Panc1 (cell line): Measurements from ENCODE around the gene CPAMD8.

Source experiments
- POLR2AphosphoS5 ChIP-seq: IDR thresholded peaks from 2 replicates; pipeline ENCODE4 v1.6.1; 2012; ENCODE audit warnings: mild to moderate bottlenecking, low read depth, low read length, moderate library complexity
- TCF7L2 ChIP-seq: IDR thresholded peaks from 2 replicates; pipeline ENCODE4 v1.6.1; 2011; ENCODE audit warnings: mild to moderate bottlenecking, low read depth, low read length, inconsistent platforms
- TF ChIP-seq, protein P1 (sequence below): fragments of 450-650 bp; IDR thresholded peaks from 2 replicates; pipeline ENCODE4 v1.5.1; 2017; ENCODE audit warnings: mild to moderate bottlenecking
- TF ChIP-seq, protein P2 (sequence below), 2 experiments: IDR thresholded peaks; 2 replicates each; pipeline ENCODE4 v1.6.1; 2011 to 2012; ENCODE audit warnings: low read depth in 2 of 2, control low read depth in 1 of 2, low read length in 1 of 2, mild to moderate bottlenecking in 1 of 2, moderate library complexity in 1 of 2; ENCODE audit not compliant: insufficient read depth in 1 of 2

GRCh38 chr19:17026706-17027534 is at the start of gene CPAMD8:
- TF ChIP-seq, protein P1, sequence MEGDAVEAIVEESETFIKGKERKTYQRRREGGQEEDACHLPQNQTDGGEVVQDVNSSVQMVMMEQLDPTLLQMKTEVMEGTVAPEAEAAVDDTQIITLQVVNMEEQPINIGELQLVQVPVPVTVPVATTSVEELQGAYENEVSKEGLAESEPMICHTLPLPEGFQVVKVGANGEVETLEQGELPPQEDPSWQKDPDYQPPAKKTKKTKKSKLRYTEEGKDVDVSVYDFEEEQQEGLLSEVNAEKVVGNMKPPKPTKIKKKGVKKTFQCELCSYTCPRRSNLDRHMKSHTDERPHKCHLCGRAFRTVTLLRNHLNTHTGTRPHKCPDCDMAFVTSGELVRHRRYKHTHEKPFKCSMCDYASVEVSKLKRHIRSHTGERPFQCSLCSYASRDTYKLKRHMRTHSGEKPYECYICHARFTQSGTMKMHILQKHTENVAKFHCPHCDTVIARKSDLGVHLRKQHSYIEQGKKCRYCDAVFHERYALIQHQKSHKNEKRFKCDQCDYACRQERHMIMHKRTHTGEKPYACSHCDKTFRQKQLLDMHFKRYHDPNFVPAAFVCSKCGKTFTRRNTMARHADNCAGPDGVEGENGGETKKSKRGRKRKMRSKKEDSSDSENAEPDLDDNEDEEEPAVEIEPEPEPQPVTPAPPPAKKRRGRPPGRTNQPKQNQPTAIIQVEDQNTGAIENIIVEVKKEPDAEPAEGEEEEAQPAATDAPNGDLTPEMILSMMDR: no peak
- TF ChIP-seq POLR2AphosphoS5 (no peak), TCF7L2 (no peak)
- TF ChIP-seq, protein P2, sequence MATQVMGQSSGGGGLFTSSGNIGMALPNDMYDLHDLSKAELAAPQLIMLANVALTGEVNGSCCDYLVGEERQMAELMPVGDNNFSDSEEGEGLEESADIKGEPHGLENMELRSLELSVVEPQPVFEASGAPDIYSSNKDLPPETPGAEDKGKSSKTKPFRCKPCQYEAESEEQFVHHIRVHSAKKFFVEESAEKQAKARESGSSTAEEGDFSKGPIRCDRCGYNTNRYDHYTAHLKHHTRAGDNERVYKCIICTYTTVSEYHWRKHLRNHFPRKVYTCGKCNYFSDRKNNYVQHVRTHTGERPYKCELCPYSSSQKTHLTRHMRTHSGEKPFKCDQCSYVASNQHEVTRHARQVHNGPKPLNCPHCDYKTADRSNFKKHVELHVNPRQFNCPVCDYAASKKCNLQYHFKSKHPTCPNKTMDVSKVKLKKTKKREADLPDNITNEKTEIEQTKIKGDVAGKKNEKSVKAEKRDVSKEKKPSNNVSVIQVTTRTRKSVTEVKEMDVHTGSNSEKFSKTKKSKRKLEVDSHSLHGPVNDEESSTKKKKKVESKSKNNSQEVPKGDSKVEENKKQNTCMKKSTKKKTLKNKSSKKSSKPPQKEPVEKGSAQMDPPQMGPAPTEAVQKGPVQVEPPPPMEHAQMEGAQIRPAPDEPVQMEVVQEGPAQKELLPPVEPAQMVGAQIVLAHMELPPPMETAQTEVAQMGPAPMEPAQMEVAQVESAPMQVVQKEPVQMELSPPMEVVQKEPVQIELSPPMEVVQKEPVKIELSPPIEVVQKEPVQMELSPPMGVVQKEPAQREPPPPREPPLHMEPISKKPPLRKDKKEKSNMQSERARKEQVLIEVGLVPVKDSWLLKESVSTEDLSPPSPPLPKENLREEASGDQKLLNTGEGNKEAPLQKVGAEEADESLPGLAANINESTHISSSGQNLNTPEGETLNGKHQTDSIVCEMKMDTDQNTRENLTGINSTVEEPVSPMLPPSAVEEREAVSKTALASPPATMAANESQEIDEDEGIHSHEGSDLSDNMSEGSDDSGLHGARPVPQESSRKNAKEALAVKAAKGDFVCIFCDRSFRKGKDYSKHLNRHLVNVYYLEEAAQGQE (IDR thresholded peaks at IDR 0.05; ENCODE audit: insufficient read depth in 1 of 2, low read depth in 2 of 2, low read length in 1 of 2): no peak
